COR-L47 (cell line): Measurements from ENCODE around the gene PLCL2.
"Not testable (repeated sequence)": the region's sequence is repeated elsewhere in the genome, so short reads cannot be mapped to it uniquely, and the experiment has no call there.

Experiments
- DNase-seq: peaks from one replicate; lab custom pipeline; 2025; lab: John Stamatoyannopoulos, UW

PLCL2 gene

GRCh38 chr3:17075907-17076306 is 191.2 kb downstream of the PLCL2 start:
- no peak for DNase-seq

GRCh38 chr3:17076940-17077605 is 192.3 kb downstream of the PLCL2 start:
- DNase-seq, result no peak

DNA sequence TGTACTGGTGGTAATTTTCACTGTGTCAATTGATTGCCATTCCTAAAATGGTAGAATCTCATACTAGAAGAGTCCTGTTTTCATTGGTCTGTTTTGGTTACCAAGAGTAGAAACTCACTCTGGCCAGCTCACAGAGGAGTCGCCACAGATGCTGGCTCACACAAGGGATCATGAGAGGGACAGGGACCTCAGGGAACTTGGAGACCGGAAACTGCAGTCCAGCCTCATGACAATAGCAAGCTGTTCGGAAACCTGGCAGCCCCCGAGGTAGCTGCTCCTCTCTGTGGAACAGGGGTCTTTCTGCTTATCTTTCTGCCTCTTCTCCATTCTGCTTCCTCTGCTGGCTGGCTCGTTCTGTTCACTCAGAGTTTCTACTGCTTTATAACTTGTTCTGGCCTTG is 192.9 kb downstream of the PLCL2 start:
- DNase-seq, result no peak

GRCh38 chr3:17078926-17079465 is 194.2 kb downstream of the PLCL2 start:
- no peak for DNase-seq

DNA sequence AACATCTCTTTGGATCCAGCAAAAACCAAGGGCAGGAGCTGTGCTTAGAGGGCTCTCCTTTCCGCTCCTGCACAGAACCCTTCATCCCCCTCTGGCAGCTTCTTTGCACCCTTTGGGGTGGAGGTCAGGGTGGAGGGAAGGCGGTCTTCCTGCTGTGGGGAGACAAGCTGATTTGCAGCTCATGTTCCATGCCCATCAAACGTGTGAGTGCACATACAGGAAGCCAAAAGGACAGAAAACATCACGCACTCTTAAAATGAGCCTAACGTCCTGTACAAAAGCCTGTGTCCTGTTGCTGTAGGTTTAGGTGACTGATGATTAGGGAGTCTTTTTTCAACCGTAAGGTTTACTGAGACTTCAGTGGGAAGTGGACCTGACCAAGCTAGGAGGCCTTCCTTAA is 195.2 kb downstream of the PLCL2 start:
- DNase-seq, result no peak

DNA sequence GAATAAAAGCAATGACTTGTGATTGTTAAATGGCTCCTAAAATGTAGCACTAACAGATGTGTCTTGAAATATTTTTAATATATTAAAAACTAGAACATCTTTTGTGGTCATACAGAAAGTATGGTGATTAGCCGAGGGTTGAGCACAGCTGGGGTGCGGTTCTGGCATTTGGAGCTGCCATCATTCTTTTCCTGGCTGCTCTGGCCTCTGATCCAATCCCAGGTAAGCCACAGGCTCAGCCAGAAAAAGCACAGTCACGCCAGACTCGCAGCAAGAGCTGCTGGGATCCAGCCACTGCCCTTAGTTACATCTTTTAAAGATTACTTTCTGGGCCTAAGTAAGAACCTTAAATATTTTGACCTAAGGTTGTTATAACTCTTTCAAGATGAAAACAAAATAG is 196.8 kb downstream of the PLCL2 start:
- no peak for DNase-seq

DNA sequence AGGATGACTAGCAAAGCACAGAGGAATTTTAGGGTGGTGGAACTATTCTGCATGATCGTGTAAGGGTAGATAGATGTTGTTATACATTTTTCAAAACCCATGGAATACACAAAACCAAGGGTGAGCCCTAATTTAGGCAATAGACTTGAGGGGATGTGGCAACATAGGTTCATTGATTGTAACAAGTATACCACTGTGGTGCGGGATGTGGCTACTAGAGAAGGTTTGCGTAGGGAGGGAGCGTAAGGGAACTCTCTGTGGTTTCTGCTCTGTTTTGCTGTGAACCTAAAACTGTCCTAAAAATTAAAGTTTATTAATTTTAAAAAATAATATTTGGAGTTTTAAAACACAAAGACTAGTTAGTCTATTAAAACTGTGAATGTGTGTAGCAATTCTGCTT is 202.8 kb downstream of the PLCL2 start:
- DNase-seq, result no peak

DNA sequence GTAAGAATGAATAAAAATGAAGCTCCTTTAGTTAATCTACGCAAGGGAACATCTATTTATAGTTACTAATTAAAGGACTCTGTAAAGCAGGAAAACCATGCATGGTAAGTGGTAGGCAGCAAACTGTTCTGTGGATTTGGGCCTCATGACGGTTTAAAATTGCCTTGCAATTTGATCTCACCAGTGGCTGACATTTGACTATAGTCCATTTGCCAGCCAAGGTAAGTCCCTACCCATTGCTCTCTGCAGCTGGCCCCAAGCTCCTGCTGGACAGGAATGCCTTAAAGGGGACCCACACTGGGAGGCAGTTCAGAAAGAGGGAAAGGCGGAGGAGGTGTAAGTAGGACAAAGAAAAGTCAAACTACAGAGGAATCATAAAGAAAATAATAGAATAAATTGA is 203.3 kb downstream of the PLCL2 start:
- no peak for DNase-seq

- DNase-seq, result no peak
These were observed 204.0 kb downstream of the PLCL2 start for GRCh38 chr3:17088602-17089313.

DNA sequence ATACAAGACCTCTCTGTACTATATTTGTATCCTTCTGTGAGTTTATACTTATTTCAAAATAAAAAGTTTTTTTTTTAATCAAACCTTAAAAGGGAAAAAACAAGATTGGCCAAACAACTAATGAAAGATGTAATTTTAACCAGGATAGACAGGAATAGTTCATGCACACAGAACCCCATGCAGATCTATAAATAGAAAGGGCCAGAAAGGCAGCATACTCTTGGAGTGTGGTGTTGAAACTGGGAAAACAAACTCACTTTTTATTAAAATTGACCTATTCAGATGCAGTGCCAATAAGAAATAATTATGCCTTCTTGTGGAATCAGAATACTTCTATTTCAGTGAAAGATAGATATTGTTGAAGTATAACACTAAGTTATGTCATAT is 204.6 kb downstream of the PLCL2 start:
- no peak for DNase-seq

DNA sequence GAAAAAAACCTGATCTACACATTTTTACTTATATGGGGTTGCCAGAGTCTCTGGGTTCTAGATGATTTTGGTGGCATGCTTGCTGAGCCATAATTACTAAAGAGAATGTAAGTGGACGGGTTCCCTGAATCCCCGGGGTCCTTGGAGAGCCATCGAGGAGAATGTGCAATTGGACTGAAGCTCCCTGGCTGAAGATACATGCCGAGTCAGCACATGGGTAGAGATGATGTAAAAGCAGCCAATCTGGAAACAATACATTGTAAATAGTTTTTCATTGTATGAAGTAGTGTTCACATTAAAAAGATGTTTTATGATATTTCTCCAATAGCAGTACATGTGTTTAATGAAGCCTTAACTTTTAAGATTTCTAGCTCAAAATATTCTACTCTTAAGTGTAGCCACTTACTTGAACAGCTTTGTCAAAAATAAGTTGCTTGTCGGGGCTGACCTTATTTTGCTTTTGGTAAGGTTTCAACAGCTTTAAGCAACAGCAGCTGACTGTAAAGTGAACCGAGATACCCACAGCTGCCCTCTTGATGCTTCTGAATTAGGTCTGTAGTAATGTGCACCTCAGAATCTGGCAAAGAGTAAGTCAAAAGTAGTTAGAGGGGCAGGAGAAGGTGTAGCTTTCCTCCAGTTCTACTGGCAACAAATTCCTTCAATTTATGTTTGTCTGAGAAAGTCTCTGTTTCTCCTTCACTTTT is 205.7 kb downstream of the PLCL2 start:
- DNase-seq, result no peak

GRCh38 chr3:17091910-17092582 is 207.3 kb downstream of the PLCL2 start:
- DNase-seq, result no peak

DNA sequence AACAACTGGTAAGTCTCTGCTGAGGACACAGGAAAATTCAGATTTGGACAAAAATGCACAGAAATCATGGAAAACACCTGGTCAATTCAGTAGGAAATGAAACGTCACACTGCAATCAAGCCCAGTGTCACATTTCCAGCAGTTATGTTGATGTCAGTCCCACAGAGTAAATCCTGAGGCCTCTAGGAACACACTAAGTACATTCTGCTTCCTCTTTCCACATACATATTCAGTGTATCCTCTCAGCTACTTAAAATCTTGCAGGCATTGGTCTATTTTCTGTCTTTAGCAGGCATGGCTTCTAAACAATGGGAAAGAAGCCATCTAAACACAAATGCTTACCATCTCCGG is 207.8 kb downstream of the PLCL2 start:
- no peak for DNase-seq

- DNase-seq, result no peak
These were observed 209.8 kb downstream of the PLCL2 start for GRCh38 chr3:17094551-17094950.

DNA sequence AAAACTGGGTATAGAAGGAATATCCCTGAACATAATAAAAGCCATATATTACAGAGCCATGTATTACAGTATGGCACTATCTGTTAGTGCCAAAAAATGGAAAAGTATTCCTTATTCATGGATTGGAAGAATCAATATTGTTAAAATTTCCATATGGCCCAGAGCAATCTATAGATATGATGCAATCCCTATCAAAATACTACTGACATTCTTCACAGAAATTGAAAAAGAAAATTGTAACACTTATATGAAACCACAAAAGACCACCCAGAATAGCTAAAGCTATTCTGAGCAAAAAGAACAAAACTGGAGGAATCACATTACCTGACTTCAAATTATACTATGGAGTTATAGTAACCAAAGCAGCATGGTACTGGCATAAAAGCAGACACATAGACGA is 218.8 kb downstream of the PLCL2 start:
- DNase-seq, result no peak

DNA sequence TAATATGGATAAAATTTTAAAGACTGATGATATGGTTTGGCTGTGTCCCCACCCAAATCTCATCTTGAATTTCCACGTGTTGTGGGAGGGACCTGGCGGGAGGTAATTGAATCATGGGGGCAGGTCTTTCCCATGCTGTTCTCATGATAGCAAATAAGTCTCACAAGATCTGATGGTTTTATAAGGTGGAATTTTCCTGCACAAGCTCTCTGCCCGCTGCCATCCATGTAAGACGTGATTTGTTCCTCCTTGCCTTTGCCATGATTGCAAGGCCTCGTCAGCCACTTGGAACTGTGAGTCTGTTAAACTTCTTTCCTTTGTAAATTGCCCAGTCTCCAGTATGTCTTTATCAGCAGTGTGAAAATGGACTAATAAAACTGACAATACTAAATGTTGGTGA is 222.0 kb downstream of the PLCL2 start:
- not testable (repeated sequence) for DNase-seq

DNA sequence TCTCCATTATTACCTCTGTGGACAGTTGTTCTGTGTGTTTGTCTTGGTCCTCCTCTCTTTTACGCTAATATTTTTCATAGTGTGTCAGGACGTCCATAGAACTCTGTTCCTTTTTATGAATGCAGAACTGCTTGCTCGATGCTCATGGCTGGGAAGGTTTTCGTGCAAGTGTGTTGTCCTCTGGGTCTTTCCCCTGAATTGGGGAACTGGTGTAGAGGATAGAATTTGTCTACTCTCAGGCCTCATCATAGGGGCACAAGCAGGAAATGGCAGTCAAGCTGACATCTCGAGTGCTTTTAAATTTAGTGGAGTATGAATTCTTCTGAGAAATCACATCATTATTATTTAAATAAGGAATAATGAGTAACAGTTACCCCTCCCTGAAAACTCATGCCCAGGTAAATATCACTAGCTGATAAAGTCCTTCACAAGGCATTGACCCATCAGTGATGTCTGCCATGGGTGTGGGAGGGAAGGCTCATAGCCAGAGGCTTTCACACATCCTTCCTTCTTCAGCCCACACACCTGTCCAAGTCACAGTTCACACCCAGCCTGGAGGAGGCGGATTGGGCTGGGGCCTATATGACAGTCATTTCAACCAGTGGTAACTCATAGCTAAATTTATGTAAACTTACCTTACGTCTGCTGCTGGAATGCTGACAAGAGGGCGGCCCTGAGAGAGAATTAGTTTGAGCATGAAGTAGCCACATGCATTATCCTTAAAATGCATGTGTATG is 226.1 kb downstream of the PLCL2 start:
- no peak for DNase-seq

DNA sequence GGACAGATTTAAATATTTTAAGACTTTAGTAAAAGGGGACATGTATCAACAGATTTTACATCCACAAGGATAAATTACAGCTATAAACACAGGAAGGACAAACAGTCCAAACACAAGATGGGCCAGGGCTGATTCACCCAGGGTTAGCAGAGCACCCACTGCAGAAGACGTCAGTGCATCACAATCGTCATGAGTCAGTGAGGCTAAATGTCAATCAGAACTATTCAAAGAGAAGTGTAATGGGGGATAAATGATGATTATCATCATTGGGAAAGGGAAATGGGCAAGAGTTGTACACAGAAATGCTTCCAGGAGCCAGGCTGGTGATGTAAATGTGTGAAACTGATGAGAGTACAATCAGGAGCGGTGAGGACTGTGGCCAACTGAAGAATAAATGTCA is 226.8 kb downstream of the PLCL2 start:
- DNase-seq, result no peak

- no peak for DNase-seq
These were observed 230.4 kb downstream of the PLCL2 start for GRCh38 chr3:17115186-17115585.

- DNase-seq, result no peak
These were observed 231.3 kb downstream of the PLCL2 start for GRCh38 chr3:17116007-17116600.

DNA sequence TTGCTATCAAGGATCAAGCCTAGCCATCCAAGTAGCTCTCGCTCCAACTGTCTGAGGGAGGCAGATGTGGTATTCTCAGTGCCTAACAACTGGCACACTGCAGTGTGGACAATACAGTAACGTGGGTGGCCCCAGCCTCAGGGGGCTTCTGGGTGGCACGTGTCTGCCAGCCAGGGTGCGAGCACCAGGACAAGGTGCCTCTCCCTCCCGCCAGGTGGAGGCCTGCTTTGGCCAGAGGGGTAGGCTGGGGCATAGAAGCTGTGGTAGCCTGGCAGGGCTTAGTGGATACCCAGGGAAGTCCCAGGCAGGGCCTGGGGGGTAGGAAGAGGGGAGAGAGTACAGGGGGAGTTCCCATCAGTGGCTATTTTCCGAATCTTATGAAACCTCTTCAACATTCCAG is 234.0 kb downstream of the PLCL2 start:
- no peak for DNase-seq
